Activated CD8-positive, alpha-beta memory T cell treated with anti-CD3 and anti-CD28 coated beads for 4 hours (primary cell): ENCODE measurements around the gene CNOT8.
"Not testable (repeated sequence)": the region's sequence is repeated elsewhere in the genome, so short reads cannot be mapped to it uniquely, and the experiment has no call there.

ENCODE experiments used
- DNase-seq, 2 donors: peaks; one replicate each; pipeline ENCODE4 v3.0.0-alpha.2; 2020; ENCODE audit warnings: low read depth in 2 of 2

Gene CNOT8

GRCh38 chr5:154834053-154834452, 24.4 kb upstream of the CNOT8 start:
- DNase-seq: no peak

GRCh38 chr5:154835701-154836052, 22.8 kb upstream of the CNOT8 start:
- DNase-seq: not testable (repeated sequence)

GRCh38 chr5:154836225-154836624, 22.2 kb upstream of the CNOT8 start:
- no peak for DNase-seq

- DNase-seq: no peak
These were observed 21.2 kb upstream of the CNOT8 start for GRCh38 chr5:154837009-154837901.

- DNase-seq: no peak
These were observed 17.8 kb upstream of the CNOT8 start for GRCh38 chr5:154840435-154841272.

GRCh38 chr5:154841273-154841661, 17.2 kb upstream of the CNOT8 start:
- DNase-seq: no peak

- DNase-seq: no peak
These were observed 15.5 kb upstream of the CNOT8 start for GRCh38 chr5:154842689-154843530.

GRCh38 chr5:154844809-154845208, 13.6 kb upstream of the CNOT8 start:
- no peak for DNase-seq

GRCh38 chr5:154849264-154849785, 9.1 kb upstream of the CNOT8 start:
- DNase-seq: no peak

- DNase-seq: no peak
These were observed 8.6 kb upstream of the CNOT8 start for GRCh38 chr5:154849791-154850201.

- no peak for DNase-seq
These were observed 8.0 kb upstream of the CNOT8 start, which contains the start of gene FAXDC2 for GRCh38 chr5:154850255-154851062. Gene FAXDC2 (minus strand): TSS chr5:154850603. CDS start chr5:154838178, 12,425 bp downstream.

GRCh38 chr5:154851351-154851750, 7.1 kb upstream of the CNOT8 start:
- no peak for DNase-seq

- DNase-seq: peak; percentile 68 to 74
These were observed 714 bp upstream of the CNOT8 start for GRCh38 chr5:154857530-154858296.

- DNase-seq: no peak
These were observed 795 bp downstream of the CNOT8 start for GRCh38 chr5:154858972-154859871.

- no peak for DNase-seq
These were observed 1.7 kb downstream of the CNOT8 start for GRCh38 chr5:154860123-154860522.

- DNase-seq: no peak
These were observed 2.3 kb downstream of the CNOT8 start for GRCh38 chr5:154860765-154861164.

- DNase-seq: no peak
These were observed 3.5 kb downstream of the CNOT8 start for GRCh38 chr5:154861946-154862345.

- no peak for DNase-seq
These were observed 4.3 kb downstream of the CNOT8 start for GRCh38 chr5:154862766-154863165.
